Aorta (tissue), 5 donors: Measurements from ENCODE around the gene RBM17. TPM values are rescaled to one million over a fixed set of nuclear protein-coding genes. Genes with fewer than 3 reads are reported as not detected.

Experiments
- ATAC-seq: fragments of 200-7000 bp; cut with Tn5 transposase; one replicate; pipeline ENCODE4 v1.9.1; 2022; ENCODE audit warnings: moderate library complexity; ENCODE audit not compliant: low FRiP score
- DNase-seq, 2 donors: peaks; one replicate each; pipeline ENCODE4 v3.0.0-alpha.2; 2020
- H3K27ac ChIP-seq, 2 donors: one replicate each; pipeline ENCODE4 v1.5.1; 2013; ENCODE audit warnings: low read length in 2 of 2, mild to moderate bottlenecking in 2 of 2, moderate library complexity in 2 of 2, control low read depth in 1 of 2, inconsistent platforms in 1 of 2, low read depth in 1 of 2
- H3K27me3 ChIP-seq, 2 donors: one replicate each; pipeline ENCODE4 v1.6.1; 2013; ENCODE audit warnings: control low read depth in 1 of 2, low read length in 1 of 2, mild to moderate bottlenecking in 1 of 2, moderate library complexity in 1 of 2; ENCODE audit not compliant: insufficient read depth in 2 of 2, control insufficient read depth in 1 of 2
- H3K36me3 ChIP-seq, 2 donors: one replicate each; pipeline ENCODE4 v1.6.1; 2013; ENCODE audit warnings: control low read depth in 1 of 2, low read length in 1 of 2, mild to moderate bottlenecking in 1 of 2; ENCODE audit not compliant: insufficient read depth in 2 of 2, control insufficient read depth in 1 of 2
- H3K4me1 ChIP-seq, 2 donors: one replicate each; pipeline ENCODE4 v1.6.1; 2013; ENCODE audit warnings: low read length in 2 of 2, control low read depth in 1 of 2, mild to moderate bottlenecking in 1 of 2, moderate library complexity in 1 of 2; ENCODE audit not compliant: insufficient read depth in 2 of 2, control insufficient read depth in 1 of 2
- H3K4me3 ChIP-seq, 2 donors: one replicate each; pipeline ENCODE4 v1.5.1; 2013; ENCODE audit warnings: low read length in 2 of 2, control low read depth in 1 of 2, mild to moderate bottlenecking in 1 of 2
- H3K9me3 ChIP-seq: one replicate; pipeline ENCODE4 v1.6.1; 2013; ENCODE audit warnings: mild to moderate bottlenecking, low read length; ENCODE audit not compliant: control insufficient read depth
- WGBS, 2 donors: extraction: QIAGEN DNeasy Blood & Tissue Kit; methylation state at CpG; one replicate each; pipeline ENCODE4 v1.1.7; 2013; 5-methylcytosine and 5-hydroxymethylcytosine counted together
- intact Hi-C, 2 donors: fragments of 100-400 bp; cut with DNase I; formaldehyde crosslinking; loops; one replicate each; pipeline versions ENCODE4 v1.14.2 to v1.15.0; 2022
- polyA plus RNA-seq, 2 donors: library from polyadenylated mRNA; stranded (reverse); fragments of 200-250 nt; gene quantifications; one replicate each; pipeline ENCODE4 v1.2.3, GENCODE V29; 2013
- total RNA-seq, 2 donors: library from RNA; stranded (reverse); fragmentation: NEBNext Ultra II Directional; extraction: Animal tissue kit (Norgen Biotek cat#: 25700); gene quantifications; one replicate each; pipeline ENCODE4 v1.2.1, GENCODE V29; 2021
- donor health status: healthy with polysubstance abuse.
- donor health status: Bipolar disorder and iron deficiency.
- donor health status: DM: no; HTN: no; CAD: no.
- donor health status: DM: no; HTN: no; CAD: no.
- donor health status: DM: yes; HTN: yes; CAD: no.

The RBM17 gene
- total and polyA plus RNA-seq, 4 donors, result 41.4 to 94.1 (median 85.7) TPM

GRCh38 chr10:6110136-6110535, 21.3 kb downstream of the RBM17 start:
- DNase-seq (no peak), ATAC-seq (no peak)
- 83 to 86% methylated on average over 5 of the region's 5 CpGs for WGBS, 2 donors
- Histone ChIP-seq H3K4me3 (no peak overlapping the region), H3K36me3 (peaks cover 5 to 13% of the 10 kb centered on the region in 2 donors), H3K9me3 (no peaks in the 10 kb centered on the region), H3K27me3 (no peaks in the 10 kb centered on the region), H3K4me1 (no peaks in the 10 kb centered on the region), H3K27ac (no peak overlapping the region)
- intact Hi-C loops, result no loop called here

- DNase-seq, result no peak
- H3K4me1 ChIP-seq, result no peaks in the 10 kb centered on the region
- peaks cover 5 to 12% of the 10 kb centered on the region in 2 donors for H3K36me3 ChIP-seq
- H3K27me3 ChIP-seq, result no peaks in the 10 kb centered on the region
- no peaks in the 10 kb centered on the region for H3K9me3 ChIP-seq
- intact Hi-C loops, result no loop called here
- WGBS, 2 donors, result 74 to 81% methylated on average over 6 of the region's 6 CpGs
- H3K4me3 ChIP-seq, result no peak overlapping the region
- ATAC-seq, result no peak
- no peak overlapping the region for H3K27ac ChIP-seq
These were observed 24.1 kb downstream of the RBM17 start for GRCh38 chr10:6112893-6113292.

GRCh38 chr10:6114299-6114698, 25.5 kb downstream of the RBM17 start:
- DNase-seq (no peak), ATAC-seq (no peak)
- WGBS, 2 donors, result 91% methylated on average over 4 of the region's 4 CpGs
- H3K4me3 ChIP-seq, result no peak overlapping the region
- no peaks in the 10 kb centered on the region for H3K4me1 ChIP-seq
- H3K36me3 ChIP-seq, result peaks cover 3 to 11% of the 10 kb centered on the region in 2 donors
- peak overlapping the region in 1 of 2 donors; percentile 39 for H3K27ac ChIP-seq
- intact Hi-C loops, result no loop called here
- no peaks in the 10 kb centered on the region for H3K9me3 ChIP-seq
- H3K27me3 ChIP-seq, result no peaks in the 10 kb centered on the region

- intact Hi-C loops, result loop anchor here in 1 of 2 donors (5.0 kb wide), 1 partner anchor 37 kb away; no protein-coding TSS in a partner anchor
- WGBS, 2 donors, result 44 to 51% methylated on average over 4 of the region's 4 CpGs
- peak; percentile 22 for ATAC-seq
- DNase-seq, result no peak
- no peaks in the 10 kb centered on the region for H3K9me3 ChIP-seq
- H3K36me3 ChIP-seq, result peaks cover 3 to 11% of the 10 kb centered on the region in 2 donors
- H3K27ac ChIP-seq, result peak overlapping the region in 1 of 2 donors; percentile 19
- H3K4me1 ChIP-seq, result no peaks in the 10 kb centered on the region
- no peak overlapping the region for H3K4me3 ChIP-seq
- no peaks in the 10 kb centered on the region for H3K27me3 ChIP-seq
These were observed 26.0 kb downstream of the RBM17 start for GRCh38 chr10:6114805-6115341.

DNA sequence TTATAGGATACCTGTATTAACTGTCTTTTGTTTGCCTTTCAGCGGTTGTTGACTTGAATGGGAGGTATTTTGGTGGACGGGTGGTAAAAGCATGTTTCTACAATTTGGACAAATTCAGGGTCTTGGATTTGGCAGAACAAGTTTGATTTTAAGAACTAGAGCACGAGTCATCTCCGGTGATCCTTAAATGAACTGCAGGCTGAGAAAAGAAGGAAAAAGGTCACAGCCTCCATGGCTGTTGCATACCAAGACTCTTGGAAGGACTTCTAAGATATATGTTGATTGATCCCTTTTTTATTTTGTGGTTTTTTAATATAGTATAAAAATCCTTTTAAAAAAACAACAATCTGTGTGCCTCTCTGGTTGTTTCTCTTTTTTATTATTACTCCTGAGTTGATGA, 26.6 kb downstream of the RBM17 start:
- H3K4me1 ChIP-seq, result no peaks in the 10 kb centered on the region
- no peak overlapping the region for H3K4me3 ChIP-seq
- intact Hi-C loops, result loop anchor here in 1 of 2 donors (5.0 kb wide), 1 partner anchor 37 kb away; no protein-coding TSS in a partner anchor
- no peaks in the 10 kb centered on the region for H3K9me3 ChIP-seq
- ATAC-seq, result no peak
- no peak overlapping the region for H3K27ac ChIP-seq
- peaks cover 3 to 9% of the 10 kb centered on the region in 2 donors for H3K36me3 ChIP-seq
- DNase-seq, result no peak
- 77 to 79% methylated on average over 4 of the region's 4 CpGs for WGBS, 2 donors
- no peaks in the 10 kb centered on the region for H3K27me3 ChIP-seq

DNA sequence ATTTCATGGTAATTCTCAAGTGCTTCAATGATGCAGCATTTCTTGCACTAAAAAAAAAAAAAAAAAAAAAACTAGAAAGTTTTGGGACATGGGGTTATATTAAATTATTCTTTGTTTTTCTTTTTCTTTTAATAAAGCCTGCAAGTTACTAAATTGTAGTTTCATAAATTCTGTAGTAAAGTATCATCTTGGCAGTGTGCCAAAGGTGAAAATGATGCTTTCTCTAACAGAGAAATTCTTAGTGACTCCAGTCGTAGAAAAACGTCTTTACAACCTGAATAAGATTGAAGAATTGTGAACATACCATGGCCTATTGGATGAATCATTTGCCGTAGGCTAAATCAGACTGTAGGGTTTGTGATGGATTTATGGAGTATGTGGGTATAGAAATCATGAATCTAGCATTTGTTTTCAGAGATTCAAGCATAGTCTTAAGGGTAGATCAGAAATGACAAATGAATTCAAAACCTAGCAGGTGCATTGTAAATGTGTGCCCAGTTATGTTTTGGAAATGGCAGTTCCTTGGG, 27.1 kb downstream of the RBM17 start:
- Histone ChIP-seq H3K36me3 (peaks cover 3 to 5% of the 10 kb centered on the region in 2 donors), H3K4me1 (no peaks in the 10 kb centered on the region), H3K9me3 (no peaks in the 10 kb centered on the region), H3K27ac (no peak overlapping the region), H3K4me3 (no peak overlapping the region), H3K27me3 (no peaks in the 10 kb centered on the region)
- DNase-seq, result no peak
- intact Hi-C loops, result loop anchor here in 1 of 2 donors (5.0 kb wide), 1 partner anchor 36 kb away; no protein-coding TSS in a partner anchor
- 70 to 75% methylated on average over 3 of the region's 3 CpGs for WGBS, 2 donors
- no peak for ATAC-seq

GRCh38 chr10:6116806-6117205, 28.0 kb downstream of the RBM17 start:
- no peak overlapping the region for H3K4me3 ChIP-seq
- no peaks in the 10 kb centered on the region for H3K4me1 ChIP-seq
- no peak for ATAC-seq
- peaks cover 3 to 5% of the 10 kb centered on the region in 2 donors for H3K36me3 ChIP-seq
- H3K27me3 ChIP-seq, result no peaks in the 10 kb centered on the region
- H3K27ac ChIP-seq, result no peak overlapping the region
- 50 to 51% methylated on average over 1 of the region's 1 CpG for WGBS, 2 donors
- intact Hi-C loops, result loop anchor here in 1 of 2 donors (5.0 kb wide), 1 partner anchor 35 kb away; no protein-coding TSS in a partner anchor
- no peak for DNase-seq
- H3K9me3 ChIP-seq, result no peaks in the 10 kb centered on the region

GRCh38 chr10:6117711-6118110, 28.9 kb downstream of the RBM17 start:
- DNase-seq, result no peak
- no peaks in the 10 kb centered on the region for H3K9me3 ChIP-seq
- no peak overlapping the region for H3K4me3 ChIP-seq
- 92 to 96% methylated on average over 11 of the region's 11 CpGs for WGBS, 2 donors
- no peak overlapping the region for H3K27ac ChIP-seq
- peaks cover 0 to 3% of the 10 kb centered on the region in 2 donors for H3K36me3 ChIP-seq
- ATAC-seq, result no peak
- intact Hi-C loops, result loop anchor here in 1 of 2 donors (5.0 kb wide), 1 partner anchor 35 kb away; no protein-coding TSS in a partner anchor
- no peaks in the 10 kb centered on the region for H3K4me1 ChIP-seq
- H3K27me3 ChIP-seq, result no peaks in the 10 kb centered on the region

DNA sequence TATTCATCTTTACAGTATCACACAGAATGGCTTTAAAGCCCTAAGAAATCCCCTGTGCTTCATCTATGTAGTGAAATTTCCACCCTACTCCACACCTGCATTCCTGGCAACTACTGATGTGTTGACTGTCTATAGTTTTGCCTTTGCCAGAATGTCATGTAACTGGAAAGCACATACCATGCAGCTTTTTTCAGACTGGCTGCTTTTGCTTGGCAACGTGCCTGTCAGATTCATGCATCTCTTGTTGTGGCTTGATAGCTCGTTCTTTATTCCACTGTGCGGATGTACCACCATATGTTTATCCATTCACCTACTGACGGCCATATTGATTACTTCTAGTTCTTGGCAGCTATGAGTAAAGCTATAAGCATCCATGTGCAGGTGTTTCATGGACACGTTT, 30.6 kb downstream of the RBM17 start:
- DNase-seq (no peak), ATAC-seq (no peak)
- H3K27me3 ChIP-seq, result no peaks in the 10 kb centered on the region
- 36 to 39% methylated on average over 5 of the region's 5 CpGs for WGBS, 2 donors
- H3K9me3 ChIP-seq, result no peaks in the 10 kb centered on the region
- no peak overlapping the region for H3K27ac ChIP-seq
- intact Hi-C loops, result loop anchor here in 1 of 2 donors (5.0 kb wide), 1 partner anchor 33 kb away; no protein-coding TSS in a partner anchor
- H3K36me3 ChIP-seq, result peaks cover 0 to under 1% of the 10 kb centered on the region in 2 donors
- no peak overlapping the region for H3K4me3 ChIP-seq
- no peaks in the 10 kb centered on the region for H3K4me1 ChIP-seq
